ENCODE results near the gene OR2T8.

Gene OR2T8

GRCh38 chr1:247905181-247905580 is 14.9 kb upstream of the OR2T8 start:
- H3K4me3 ChIP-seq (ENCODE audit: low read depth, low read length): no peak overlapping the region
- TF ChIP-seq CTCF (IDR thresholded peaks at IDR 0.05; ENCODE audit: insufficient read depth, low read depth, low read length, missing control alignments): no peak
- DNase-seq (ENCODE audit: low read depth): no peak

- DNase-seq (ENCODE audit: low read depth): no peak
- no peak for TF ChIP-seq CTCF (IDR thresholded peaks at IDR 0.05; ENCODE audit: insufficient read depth, low read depth, low read length, missing control alignments)
- no peak overlapping the region for H3K4me3 ChIP-seq (ENCODE audit: low read depth, low read length)
Measured at GRCh38 chr1:247905910-247906503, 14.0 kb upstream of the OR2T8 start.

GRCh38 chr1:247906504-247907047 is 13.5 kb upstream of the OR2T8 start:
- H3K4me3 ChIP-seq (ENCODE audit: low read depth, low read length): no peak overlapping the region
- no peak for TF ChIP-seq CTCF (IDR thresholded peaks at IDR 0.05; ENCODE audit: insufficient read depth, low read depth, low read length, missing control alignments)
- DNase-seq (ENCODE audit: low read depth): no peak

- H3K4me3 ChIP-seq (ENCODE audit: low read depth, low read length): no peak overlapping the region
- TF ChIP-seq CTCF (IDR thresholded peaks at IDR 0.05; ENCODE audit: insufficient read depth, low read depth, low read length, missing control alignments): no peak
- DNase-seq (ENCODE audit: low read depth): no peak
Measured at GRCh38 chr1:247908766-247909165, 11.3 kb upstream of the OR2T8 start.

GRCh38 chr1:247913786-247914185 is 6.3 kb upstream of the OR2T8 start:
- TF ChIP-seq CTCF (IDR thresholded peaks at IDR 0.05; ENCODE audit: insufficient read depth, low read depth, low read length, missing control alignments): no peak
- DNase-seq (ENCODE audit: low read depth): no peak
- H3K4me3 ChIP-seq (ENCODE audit: low read depth, low read length): no peak overlapping the region

- DNase-seq (ENCODE audit: low read depth): no peak
- TF ChIP-seq CTCF (IDR thresholded peaks at IDR 0.05; ENCODE audit: insufficient read depth, low read depth, low read length, missing control alignments): no peak
- H3K4me3 ChIP-seq (ENCODE audit: low read depth, low read length): no peak overlapping the region
Measured at GRCh38 chr1:247914941-247915662, 5.0 kb upstream of the OR2T8 start.

All from GM12865 (cell line).